HEK293 (cell line): ENCODE measurements around the gene PEX7.

Source experiments
- EGR2 ChIP-seq: fragments of 450-650 bp; formaldehyde crosslinking; IDR thresholded peaks from 2 replicates; pipeline ENCODE4 v1.5.1; 2016; ENCODE audit warnings: low read depth, missing biosample characterization, missing genetic modification characterization
- FEZF1 ChIP-seq: fragments of 450-650 bp; formaldehyde crosslinking; IDR thresholded peaks from 2 replicates; pipeline ENCODE4 v1.5.1; 2016; ENCODE audit warnings: missing biosample characterization, missing genetic modification characterization
- HIC1 ChIP-seq: fragments of 450-650 bp; formaldehyde crosslinking; IDR thresholded peaks from 2 replicates; pipeline ENCODE4 v1.5.1; 2016; ENCODE audit warnings: missing biosample characterization, missing genetic modification characterization
- KLF1 ChIP-seq: fragments of 450-650 bp; formaldehyde crosslinking; IDR thresholded peaks from 2 replicates; pipeline ENCODE4 v1.5.1; 2016; ENCODE audit warnings: missing biosample characterization, missing genetic modification characterization
- MZF1 ChIP-seq: fragments of 450-650 bp; formaldehyde crosslinking; IDR thresholded peaks from 2 replicates; pipeline ENCODE4 v1.5.1; 2017; ENCODE audit warnings: missing biosample characterization, missing genetic modification characterization, borderline replicate concordance
- OSR2 ChIP-seq: fragments of 450-650 bp; formaldehyde crosslinking; IDR thresholded peaks from 2 replicates; pipeline ENCODE4 v1.5.1; 2016; ENCODE audit warnings: missing biosample characterization, missing genetic modification characterization
- PBX3 ChIP-seq: sonication (generic); formaldehyde crosslinking; IDR thresholded peaks from 2 replicates; pipeline ENCODE4 v1.8.1; 2022; ENCODE audit warnings: mild to moderate bottlenecking, moderate library complexity, missing genetic modification reagents
- SCRT2 ChIP-seq: fragments of 450-650 bp; formaldehyde crosslinking; IDR thresholded peaks from 2 replicates; pipeline ENCODE4 v1.5.1; 2016; ENCODE audit warnings: missing biosample characterization, missing genetic modification characterization
- SP3 ChIP-seq: fragments of 450-650 bp; formaldehyde crosslinking; IDR thresholded peaks from 2 replicates; pipeline ENCODE4 v1.5.1; 2016; ENCODE audit warnings: missing biosample characterization, missing genetic modification characterization
- TCF7L2 ChIP-seq: IDR thresholded peaks from 2 replicates; pipeline ENCODE4 v1.6.1; 2011; ENCODE audit warnings: low read depth, mild to moderate bottlenecking, inconsistent platforms, low read length, moderate library complexity, borderline replicate concordance
- YY1 ChIP-seq: fragments of 450-650 bp; formaldehyde crosslinking; IDR thresholded peaks from 2 replicates; pipeline ENCODE4 v1.5.1; 2018; ENCODE audit warnings: missing biosample characterization, missing genetic modification characterization
- YY2 ChIP-seq: fragments of 450-650 bp; formaldehyde crosslinking; IDR thresholded peaks from 2 replicates; pipeline ENCODE4 v1.5.1; 2016; ENCODE audit warnings: missing biosample characterization, missing genetic modification characterization
- ZBTB44 ChIP-seq: fragments of 450-650 bp; IDR thresholded peaks from 2 replicates; pipeline ENCODE4 v1.5.1; 2018; ENCODE audit warnings: missing biosample characterization, mild to moderate bottlenecking, missing genetic modification characterization
- ZBTB7A ChIP-seq: fragments of 450-650 bp; formaldehyde crosslinking; IDR thresholded peaks from 2 replicates; pipeline ENCODE4 v1.5.1; 2016; ENCODE audit warnings: low read depth, missing biosample characterization, missing genetic modification characterization
- ZNF157 ChIP-seq: fragments of 450-650 bp; formaldehyde crosslinking; IDR thresholded peaks from 2 replicates; pipeline ENCODE4 v1.5.1; 2016; ENCODE audit warnings: missing biosample characterization, missing genetic modification characterization
- ZNF248 ChIP-seq: fragments of 450-650 bp; formaldehyde crosslinking; IDR thresholded peaks from 2 replicates; pipeline ENCODE4 v1.5.1; 2017; ENCODE audit warnings: missing biosample characterization, missing genetic modification characterization
- ZNF266 ChIP-seq: fragments of 450-650 bp; formaldehyde crosslinking; IDR thresholded peaks from 2 replicates; pipeline ENCODE4 v1.5.1; 2016; ENCODE audit warnings: missing biosample characterization, missing genetic modification characterization, low read depth
- ZNF416 ChIP-seq: fragments of 450-650 bp; formaldehyde crosslinking; IDR thresholded peaks from 2 replicates; pipeline ENCODE4 v1.5.1; 2016; ENCODE audit warnings: missing biosample characterization, missing genetic modification characterization
- ZNF426 ChIP-seq: fragments of 450-650 bp; formaldehyde crosslinking; IDR thresholded peaks from 2 replicates; pipeline ENCODE4 v1.5.1; 2017; ENCODE audit warnings: missing biosample characterization, missing genetic modification characterization, mild to moderate bottlenecking, inconsistent platforms, moderate library complexity
- ZNF510 ChIP-seq: fragments of 450-650 bp; formaldehyde crosslinking; IDR thresholded peaks from 2 replicates; pipeline ENCODE4 v1.5.1; 2018; ENCODE audit warnings: mild to moderate bottlenecking, missing genetic modification characterization, missing biosample characterization; ENCODE audit not compliant: insufficient replicate concordance
- ZNF558 ChIP-seq: fragments of 450-650 bp; formaldehyde crosslinking; IDR thresholded peaks from 2 replicates; pipeline ENCODE4 v1.5.1; 2016; ENCODE audit warnings: missing biosample characterization, missing genetic modification characterization
- ZNF624 ChIP-seq: fragments of 450-650 bp; formaldehyde crosslinking; IDR thresholded peaks from 2 replicates; pipeline ENCODE4 v1.5.1; 2017; ENCODE audit warnings: missing biosample characterization, missing genetic modification characterization
- ZNF629 ChIP-seq: fragments of 450-650 bp; formaldehyde crosslinking; IDR thresholded peaks from 2 replicates; pipeline ENCODE4 v1.5.1; 2017; ENCODE audit warnings: missing biosample characterization, missing genetic modification characterization
- ZNF658 ChIP-seq: fragments of 450-650 bp; formaldehyde crosslinking; IDR thresholded peaks from 2 replicates; pipeline ENCODE4; 2016; ENCODE audit warnings: missing biosample characterization, missing genetic modification characterization
- TF ChIP-seq, protein P1 (sequence below): fragments of 450-650 bp; formaldehyde crosslinking; IDR thresholded peaks from 2 replicates; pipeline ENCODE4 v1.5.1; 2016; ENCODE audit warnings: missing biosample characterization, missing genetic modification characterization, borderline replicate concordance

The PEX7 gene

DNA sequence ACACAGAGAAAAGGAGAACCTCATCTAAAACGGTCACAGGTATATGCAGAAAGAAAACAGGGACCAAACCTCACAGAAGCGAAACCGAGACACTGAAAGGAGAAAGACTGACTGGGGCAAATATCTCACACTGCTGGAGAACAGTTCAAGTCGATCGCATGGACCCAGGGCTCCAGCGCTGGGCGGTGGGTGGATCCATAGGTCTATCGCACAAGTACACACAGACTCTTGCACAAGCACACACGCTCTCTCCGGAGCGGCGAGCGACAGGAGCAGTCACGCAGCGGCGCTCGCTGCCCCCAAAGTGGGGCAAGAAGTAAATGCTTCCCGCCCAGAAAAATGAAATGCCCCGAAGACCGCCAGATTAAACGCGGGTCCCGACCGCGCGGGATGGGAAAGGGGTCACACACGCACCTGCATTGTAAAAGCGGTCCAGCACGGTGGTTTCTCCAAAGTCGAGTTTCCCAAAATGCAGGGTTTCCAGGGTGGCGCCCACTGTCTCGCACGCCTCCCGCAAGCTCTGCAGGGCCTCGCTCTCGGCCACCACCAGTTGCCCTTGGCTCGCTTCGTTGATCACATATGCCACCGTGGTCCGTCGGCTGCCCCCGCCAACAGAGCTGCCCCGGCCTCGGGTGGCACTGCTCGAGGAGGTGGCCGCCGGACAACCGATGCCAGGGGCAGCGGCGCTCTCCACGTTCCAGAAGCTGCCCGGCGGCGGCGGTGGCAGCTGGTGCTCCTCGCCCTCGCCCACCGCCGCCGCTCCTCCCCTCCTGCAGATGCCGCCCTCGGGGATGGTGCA lies 30.9 kb upstream of the PEX7 start (continued):
- peak; percentile 96 for TF ChIP-seq HIC1 (tag by site-specific recombination)
- no peak for TF ChIP-seq ZNF248 (tag by site-specific recombination)
- no peak for TF ChIP-seq OSR2 (tag by site-specific recombination)
- TF ChIP-seq YY2: no peak
- TF ChIP-seq, protein P1, sequence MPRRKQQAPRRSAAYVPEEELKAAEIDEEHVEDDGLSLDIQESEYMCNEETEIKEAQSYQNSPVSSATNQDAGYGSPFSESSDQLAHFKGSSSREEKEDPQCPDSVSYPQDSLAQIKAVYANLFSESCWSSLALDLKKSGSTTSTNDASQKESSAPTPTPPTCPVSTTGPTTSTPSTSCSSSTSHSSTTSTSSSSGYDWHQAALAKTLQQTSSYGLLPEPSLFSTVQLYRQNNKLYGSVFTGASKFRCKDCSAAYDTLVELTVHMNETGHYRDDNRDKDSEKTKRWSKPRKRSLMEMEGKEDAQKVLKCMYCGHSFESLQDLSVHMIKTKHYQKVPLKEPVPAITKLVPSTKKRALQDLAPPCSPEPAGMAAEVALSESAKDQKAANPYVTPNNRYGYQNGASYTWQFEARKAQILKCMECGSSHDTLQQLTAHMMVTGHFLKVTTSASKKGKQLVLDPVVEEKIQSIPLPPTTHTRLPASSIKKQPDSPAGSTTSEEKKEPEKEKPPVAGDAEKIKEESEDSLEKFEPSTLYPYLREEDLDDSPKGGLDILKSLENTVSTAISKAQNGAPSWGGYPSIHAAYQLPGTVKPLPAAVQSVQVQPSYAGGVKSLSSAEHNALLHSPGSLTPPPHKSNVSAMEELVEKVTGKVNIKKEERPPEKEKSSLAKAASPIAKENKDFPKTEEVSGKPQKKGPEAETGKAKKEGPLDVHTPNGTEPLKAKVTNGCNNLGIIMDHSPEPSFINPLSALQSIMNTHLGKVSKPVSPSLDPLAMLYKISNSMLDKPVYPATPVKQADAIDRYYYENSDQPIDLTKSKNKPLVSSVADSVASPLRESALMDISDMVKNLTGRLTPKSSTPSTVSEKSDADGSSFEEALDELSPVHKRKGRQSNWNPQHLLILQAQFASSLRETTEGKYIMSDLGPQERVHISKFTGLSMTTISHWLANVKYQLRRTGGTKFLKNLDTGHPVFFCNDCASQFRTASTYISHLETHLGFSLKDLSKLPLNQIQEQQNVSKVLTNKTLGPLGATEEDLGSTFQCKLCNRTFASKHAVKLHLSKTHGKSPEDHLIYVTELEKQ: no peak
- no peak; the same call in 1 of the 2 replicates for TF ChIP-seq SP3 (tag by site-specific recombination)
- no peak for TF ChIP-seq ZBTB44 (tag by site-specific recombination)
- no peak for TF ChIP-seq KLF1 (tag by site-specific recombination)
- no peak for TF ChIP-seq ZNF157 (tag by site-specific recombination)
- no peak for TF ChIP-seq MZF1
- no peak for TF ChIP-seq ZNF558 (tag by site-specific recombination)
- no peak for TF ChIP-seq ZNF658 (tag by site-specific recombination)
- TF ChIP-seq ZNF266 (tag by site-specific recombination): no peak
- no peak for TF ChIP-seq ZNF624 (tag by site-specific recombination)
- TF ChIP-seq TCF7L2: no peak
- TF ChIP-seq ZNF629 (tag by site-specific recombination): peak; percentile 49; the same call in 1 of the 2 replicates
- no peak for TF ChIP-seq EGR2 (tag by site-specific recombination)
- peak; percentile 94 for TF ChIP-seq SCRT2 (tag by site-specific recombination)
- peak; percentile 20; the same call in 1 of the 2 replicates for TF ChIP-seq PBX3
- TF ChIP-seq YY1 (tag by site-specific recombination): 0 out of 2 replicates have a peak, but pooled peaks have one; percentile 7
- 0 out of 2 replicates have a peak, but pooled peaks have one; percentile 64 for TF ChIP-seq ZBTB7A (tag by site-specific recombination)
- no peak; the same call in 1 of the 2 replicates for TF ChIP-seq ZNF416 (tag by site-specific recombination)
- no peak for TF ChIP-seq ZNF426 (tag by site-specific recombination)
- no peak for TF ChIP-seq FEZF1 (tag by site-specific recombination)
- TF ChIP-seq ZNF510 (tag by site-specific recombination): no peak
